ENCODE results near the gene DCTN4. TPM values are rescaled to one million over a fixed set of nuclear protein-coding genes. Genes with fewer than 3 reads are reported as not detected.
A peak's percentile ranks its signal among the peaks of the same experiment; 100 is the strongest.

Gene DCTN4
- total RNA-seq, 1 donor from 2014 or later = 63.9 TPM

GRCh38 chr5:150659360-150660107 is 99.3 kb downstream of the DCTN4 start:
- H3K27me3 Mint-ChIP-seq = peaks cover 26% of the 10 kb centered on the region
- no peaks in the 10 kb centered on the region for H3K36me3 Mint-ChIP-seq
- no peak for TF ChIP-seq CTCF (conservative IDR thresholded peaks at IDR 0.05)
- H3K9me3 Mint-ChIP-seq = no peaks in the 10 kb centered on the region
- H3K4me1 Mint-ChIP-seq (ENCODE audit: unreplicated experiment) = peaks cover 38% of the 10 kb centered on the region
- DNase-seq (ENCODE audit: extremely low spot score, unreplicated experiment) = no peak
- no peak overlapping the region for H3K4me3 Mint-ChIP-seq
- no peak overlapping the region for H3K27ac Mint-ChIP-seq

- Mint-ChIP-seq H3K4me1 (ENCODE audit: unreplicated experiment) (peaks cover 34% of the 10 kb centered on the region), H3K27ac (no peak overlapping the region), H3K36me3 (no peaks in the 10 kb centered on the region), H3K27me3 (peaks cover 23% of the 10 kb centered on the region), H3K4me3 (peak overlapping the region; percentile 37), H3K9me3 (no peaks in the 10 kb centered on the region)
- no peak for DNase-seq (ENCODE audit: extremely low spot score, unreplicated experiment)
- TF ChIP-seq CTCF (conservative IDR thresholded peaks at IDR 0.05) = no peak
These were observed 100.0 kb downstream of the DCTN4 start for GRCh38 chr5:150658699-150659265.

Other genes starting within 250 kb of the DCTN4 start
- gene SYNPO, start 118.4 kb downstream of the DCTN4 start, total RNA-seq (ENCODE audit: low replicate concordance) = 2.8 and 24.5 TPM in 2 replicates
- gene MYOZ3, start 97.8 kb downstream of the DCTN4 start, total RNA-seq (ENCODE audit: low replicate concordance) = 0.17 and 6.1 TPM in 2 replicates
- 49.2 and 65.8 TPM in 2 replicates for gene RBM22, start 58.0 kb downstream of the DCTN4 start, total RNA-seq (ENCODE audit: low replicate concordance)
- 8.2 and 11.0 TPM in 2 replicates for gene SMIM3, start 19.7 kb upstream of the DCTN4 start, total RNA-seq (ENCODE audit: low replicate concordance)
- gene IRGM, start 87.5 kb upstream of the DCTN4 start, total RNA-seq (ENCODE audit: low replicate concordance) = not detected in 2 replicates
- gene ZNF300, start 146.0 kb upstream of the DCTN4 start, total RNA-seq (ENCODE audit: low replicate concordance) = 11.9 and 15.0 TPM in 2 replicates

Measured in type B pancreatic cell (in vitro differentiated cells).